Suprapubic skin (tissue), 4 donors: ENCODE measurements around the gene DGKB. TPM values are rescaled to one million over a fixed set of nuclear protein-coding genes. Genes with fewer than 3 reads are reported as not detected.

Source experiments
- DNase-seq, 2 donors: peaks; one replicate each; pipeline ENCODE4 v3.0.0-alpha.2; 2019; ENCODE audit warnings: low spot score in 2 of 2
- H3K27ac ChIP-seq: fragments of 200-600 bp; sonication (generic); one replicate; pipeline ENCODE4 v1.5.1; 2019
- H3K27me3 ChIP-seq: fragments of 200-600 bp; sonication (generic); one replicate; pipeline ENCODE4 v1.5.1; 2019
- H3K36me3 ChIP-seq: fragments of 200-600 bp; sonication (generic); one replicate; pipeline ENCODE4 v1.5.1; 2019
- H3K4me1 ChIP-seq: fragments of 200-600 bp; sonication (generic); one replicate; pipeline ENCODE4 v1.5.1; 2019
- H3K4me3 ChIP-seq: fragments of 200-600 bp; sonication (generic); one replicate; pipeline ENCODE4 v1.5.1; 2019; ENCODE audit warnings: mild to moderate bottlenecking
- H3K9me3 ChIP-seq: fragments of 200-600 bp; sonication (generic); one replicate; pipeline ENCODE4 v1.5.1; 2019
- CTCF ChIP-seq, 2 donors: fragments of 200-600 bp in 1 of 2; fragments of 450-650 bp in 1 of 2; sonication (generic) in 1 of 2; IDR thresholded peaks; one replicate each; pipeline ENCODE4 v1.5.1; 2016 to 2019; ENCODE audit warnings: antibody characterized with exemption in 2 of 2, mild to moderate bottlenecking in 1 of 2, moderate library complexity in 1 of 2
- EP300 ChIP-seq: sonication (generic); formaldehyde crosslinking; IDR thresholded peaks from one replicate; pipeline ENCODE4 v1.6.1; 2017; ENCODE audit warnings: antibody characterized with exemption
- POLR2A ChIP-seq, 2 donors: fragments of 450-650 bp; IDR thresholded peaks; one replicate each; pipeline ENCODE4 v1.6.1; 2017; ENCODE audit warnings: antibody characterized with exemption in 2 of 2, mild to moderate bottlenecking in 2 of 2, moderate library complexity in 2 of 2
- POLR2AphosphoS5 ChIP-seq, 3 donors: sonication (generic); formaldehyde crosslinking; IDR thresholded peaks; one replicate each; pipeline ENCODE4 v1.6.1; 2017; ENCODE audit warnings: antibody characterized with exemption in 3 of 3
- WGBS: methylation state at CpG from one replicate; pipeline ENCODE4 v1.1.5; 2018; 5-methylcytosine and 5-hydroxymethylcytosine counted together
- total RNA-seq, 4 donors: library from RNA; depleted of rRNA; stranded (reverse); fragments of >200 nt; gene quantifications; one replicate each; pipeline ENCODE4 v1.1.0, GENCODE V29; 2016

DGKB gene
- total RNA-seq, 4 donors from 2014 or later, result 0.17 to 0.30 TPM; not detected in 2

- Histone ChIP-seq H3K27ac (no peak overlapping the region), H3K9me3 (no peaks in the 10 kb centered on the region), H3K4me1 (no peaks in the 10 kb centered on the region), H3K4me3 (no peak overlapping the region), H3K36me3 (no peaks in the 10 kb centered on the region), H3K27me3 (no peaks in the 10 kb centered on the region)
- DNase-seq, result no peak
- TF ChIP-seq POLR2AphosphoS5 (IDR thresholded peaks at IDR 0.05), result no peak
- TF ChIP-seq EP300, result no peak
Measured at GRCh38 chr7:14395860-14396259, 506.7 kb downstream of the DGKB start.

GRCh38 chr7:14394786-14395185, 507.8 kb downstream of the DGKB start:
- Histone ChIP-seq H3K9me3 (no peaks in the 10 kb centered on the region), H3K4me1 (no peaks in the 10 kb centered on the region), H3K27ac (no peak overlapping the region), H3K36me3 (no peaks in the 10 kb centered on the region), H3K27me3 (no peaks in the 10 kb centered on the region), H3K4me3 (no peak overlapping the region)
- 89% methylated on average over 2 of the region's 2 CpGs for WGBS
- no peak for DNase-seq
- TF ChIP-seq POLR2A (IDR thresholded peaks at IDR 0.05) (no peak), POLR2AphosphoS5 (IDR thresholded peaks at IDR 0.05) (no peak), EP300 (no peak), CTCF (IDR thresholded peaks at IDR 0.05) (no peak)

GRCh38 chr7:14389595-14389994, 513.0 kb downstream of the DGKB start:
- H3K36me3 ChIP-seq, result no peaks in the 10 kb centered on the region
- DNase-seq, result no peak
- H3K27me3 ChIP-seq, result no peaks in the 10 kb centered on the region
- 60% methylated on average over 4 of the region's 4 CpGs for WGBS
- TF ChIP-seq POLR2A (IDR thresholded peaks at IDR 0.05) (no peak), CTCF (IDR thresholded peaks at IDR 0.05) (no peak), POLR2AphosphoS5 (IDR thresholded peaks at IDR 0.05) (no peak), EP300 (no peak)
- H3K4me1 ChIP-seq, result no peaks in the 10 kb centered on the region
- H3K9me3 ChIP-seq, result no peaks in the 10 kb centered on the region
- no peak overlapping the region for H3K27ac ChIP-seq
- no peak overlapping the region for H3K4me3 ChIP-seq

GRCh38 chr7:14389181-14389591, 513.4 kb downstream of the DGKB start:
- 83% methylated on average over 5 of the region's 5 CpGs for WGBS
- Histone ChIP-seq H3K9me3 (no peaks in the 10 kb centered on the region), H3K36me3 (no peaks in the 10 kb centered on the region), H3K27me3 (no peaks in the 10 kb centered on the region), H3K27ac (no peak overlapping the region), H3K4me3 (no peak overlapping the region), H3K4me1 (no peaks in the 10 kb centered on the region)
- no peak for DNase-seq
- TF ChIP-seq POLR2A (IDR thresholded peaks at IDR 0.05), result no peak
- TF ChIP-seq CTCF (IDR thresholded peaks at IDR 0.05), result no peak
- no peak for TF ChIP-seq POLR2AphosphoS5 (IDR thresholded peaks at IDR 0.05)
- no peak for TF ChIP-seq EP300

GRCh38 chr7:14385074-14385473, 517.5 kb downstream of the DGKB start:
- H3K9me3 ChIP-seq, result no peaks in the 10 kb centered on the region
- H3K4me3 ChIP-seq, result no peak overlapping the region
- no peaks in the 10 kb centered on the region for H3K4me1 ChIP-seq
- no peaks in the 10 kb centered on the region for H3K36me3 ChIP-seq
- WGBS, result 87% methylated on average over 3 of the region's 3 CpGs
- DNase-seq, result no peak
- TF ChIP-seq POLR2A (IDR thresholded peaks at IDR 0.05), result no peak
- no peak for TF ChIP-seq CTCF (IDR thresholded peaks at IDR 0.05)
- TF ChIP-seq POLR2AphosphoS5 (IDR thresholded peaks at IDR 0.05), result no peak
- no peak for TF ChIP-seq EP300
- H3K27ac ChIP-seq, result no peak overlapping the region
- H3K27me3 ChIP-seq, result no peaks in the 10 kb centered on the region

GRCh38 chr7:14381936-14382335, 520.6 kb downstream of the DGKB start:
- TF ChIP-seq POLR2AphosphoS5 (IDR thresholded peaks at IDR 0.05) (no peak), EP300 (no peak), POLR2A (IDR thresholded peaks at IDR 0.05) (no peak), CTCF (IDR thresholded peaks at IDR 0.05) (no peak)
- Histone ChIP-seq H3K36me3 (no peaks in the 10 kb centered on the region), H3K4me3 (no peak overlapping the region), H3K27me3 (no peaks in the 10 kb centered on the region), H3K27ac (no peak overlapping the region), H3K9me3 (no peaks in the 10 kb centered on the region), H3K4me1 (no peaks in the 10 kb centered on the region)
- WGBS, result 52% methylated on average over 3 of the region's 3 CpGs
- DNase-seq, result no peak
